ENCODE results near the gene FKBP9.
"Not testable (repeated sequence)": the region's sequence is repeated elsewhere in the genome, so short reads cannot be mapped to it uniquely, and the experiment has no call there.

Gene FKBP9

GRCh38 chr7:33005193-33005592 is 48.0 kb downstream of the FKBP9 start:
- H3K27ac ChIP-seq (ENCODE audit: poor library complexity, severe bottlenecking), result not testable (repeated sequence)

GRCh38 chr7:33005690-33006089 is 48.5 kb downstream of the FKBP9 start:
- not testable (repeated sequence) for H3K36me3 ChIP-seq (ENCODE audit: low read depth); H3K27me3 ChIP-seq (ENCODE audit: insufficient read depth, poor library complexity, severe bottlenecking); H3K4me1 ChIP-seq (ENCODE audit: insufficient read depth, poor library complexity, severe bottlenecking); H3K9me3 ChIP-seq (ENCODE audit: severe bottlenecking); H3K4me3 ChIP-seq (ENCODE audit: severe bottlenecking); DNase-seq (ENCODE audit: low spot score); H3K27ac ChIP-seq (ENCODE audit: poor library complexity, severe bottlenecking); ATAC-seq (ENCODE audit: low read depth)

More at GRCh38 chr7:33005193-33005592, 48.0 kb downstream of the FKBP9 start:
- H3K4me3 ChIP-seq (ENCODE audit: severe bottlenecking); H3K27me3 ChIP-seq (ENCODE audit: insufficient read depth, poor library complexity, severe bottlenecking); DNase-seq (ENCODE audit: low spot score); H3K9me3 ChIP-seq (ENCODE audit: severe bottlenecking); H3K4me1 ChIP-seq (ENCODE audit: insufficient read depth, poor library complexity, severe bottlenecking); H3K36me3 ChIP-seq (ENCODE audit: low read depth); ATAC-seq (ENCODE audit: low read depth): not testable (repeated sequence)

GRCh38 chr7:33009734-33010133 is 52.5 kb downstream of the FKBP9 start:
- Histone ChIP-seq H3K4me3 (ENCODE audit: severe bottlenecking) (no peak overlapping the region), H3K27ac (ENCODE audit: poor library complexity, severe bottlenecking) (no peak overlapping the region), H3K27me3 (ENCODE audit: insufficient read depth, poor library complexity, severe bottlenecking) (no peaks in the 10 kb centered on the region), H3K4me1 (ENCODE audit: insufficient read depth, poor library complexity, severe bottlenecking) (no peaks in the 10 kb centered on the region), H3K36me3 (ENCODE audit: low read depth) (peaks cover 21% of the 10 kb centered on the region), H3K9me3 (ENCODE audit: severe bottlenecking) (no peaks in the 10 kb centered on the region)
- no peak for TF ChIP-seq CTCF (IDR thresholded peaks at IDR 0.05; ENCODE audit: poor library complexity, severe bottlenecking)
- ATAC-seq (ENCODE audit: low read depth), result 0 out of 3 replicates have a peak, but pooled peaks have one; percentile 6
- no peak for DNase-seq (ENCODE audit: low spot score)

- no peak for TF ChIP-seq CTCF (IDR thresholded peaks at IDR 0.05; ENCODE audit: poor library complexity, severe bottlenecking)
- ATAC-seq (ENCODE audit: low read depth) (no peak), DNase-seq (ENCODE audit: low spot score) (no peak)
- H3K27me3 ChIP-seq (ENCODE audit: insufficient read depth, poor library complexity, severe bottlenecking), result no peaks in the 10 kb centered on the region
- H3K4me3 ChIP-seq (ENCODE audit: severe bottlenecking), result no peak overlapping the region
- peaks cover 42% of the 10 kb centered on the region for H3K36me3 ChIP-seq (ENCODE audit: low read depth)
- no peaks in the 10 kb centered on the region for H3K9me3 ChIP-seq (ENCODE audit: severe bottlenecking)
- no peaks in the 10 kb centered on the region for H3K4me1 ChIP-seq (ENCODE audit: insufficient read depth, poor library complexity, severe bottlenecking)
- H3K27ac ChIP-seq (ENCODE audit: poor library complexity, severe bottlenecking), result no peak overlapping the region
Measured at GRCh38 chr7:33012364-33012763, 55.1 kb downstream of the FKBP9 start.

GRCh38 chr7:33024189-33024757 is 67.0 kb downstream of the FKBP9 start:
- Histone ChIP-seq H3K4me1 (ENCODE audit: insufficient read depth, poor library complexity, severe bottlenecking) (no peaks in the 10 kb centered on the region), H3K27ac (ENCODE audit: poor library complexity, severe bottlenecking) (no peak overlapping the region), H3K4me3 (ENCODE audit: severe bottlenecking) (no peak overlapping the region), H3K36me3 (ENCODE audit: low read depth) (peaks cover 82% of the 10 kb centered on the region), H3K27me3 (ENCODE audit: insufficient read depth, poor library complexity, severe bottlenecking) (no peaks in the 10 kb centered on the region), H3K9me3 (ENCODE audit: severe bottlenecking) (no peaks in the 10 kb centered on the region)
- DNase-seq (ENCODE audit: low spot score) (no peak), ATAC-seq (ENCODE audit: low read depth) (no peak)
- no peak for TF ChIP-seq CTCF (IDR thresholded peaks at IDR 0.05; ENCODE audit: poor library complexity, severe bottlenecking)

- peaks cover 2% of the 10 kb centered on the region for H3K9me3 ChIP-seq (ENCODE audit: severe bottlenecking)
- ATAC-seq (ENCODE audit: low read depth), result no peak
- peaks cover 9% of the 10 kb centered on the region for H3K4me1 ChIP-seq (ENCODE audit: insufficient read depth, poor library complexity, severe bottlenecking)
- H3K27ac ChIP-seq (ENCODE audit: poor library complexity, severe bottlenecking), result no peak overlapping the region
- H3K36me3 ChIP-seq (ENCODE audit: low read depth), result peaks cover 17% of the 10 kb centered on the region
- no peak for TF ChIP-seq CTCF (IDR thresholded peaks at IDR 0.05; ENCODE audit: poor library complexity, severe bottlenecking)
- H3K27me3 ChIP-seq (ENCODE audit: insufficient read depth, poor library complexity, severe bottlenecking), result no peaks in the 10 kb centered on the region
- H3K4me3 ChIP-seq (ENCODE audit: severe bottlenecking), result no peak overlapping the region
- no peak for DNase-seq (ENCODE audit: low spot score)
Measured at GRCh38 chr7:33035776-33036175, 78.5 kb downstream of the FKBP9 start.
